ENCODE data around the gene GRB2.

GRCh38 chr17:75341784-75342486 lies 63.5 kb downstream of the GRB2 start:
- TF ChIP-seq CTCF (IDR thresholded peaks at IDR 0.05 in 8 of 11, conservative IDR thresholded peaks at IDR 0.05 in 3 of 11) (no peak), POLR2A (IDR thresholded peaks at IDR 0.05) (no peak), POLR2AphosphoS5 (IDR thresholded peaks at IDR 0.05) (no peak)

All from spleen (tissue), 7 donors.